Mesendoderm (in vitro differentiated cells): ENCODE measurements around the gene ARHGAP10.

Experiments
- DNase-seq: peaks from one replicate; pipeline ENCODE4 v3.0.0; 2013
- H2AK5ac ChIP-seq: 2 replicates; pipeline ENCODE4 v1.6.1; 2013; ENCODE audit warnings: low read length, inconsistent platforms
- H2BK120ac ChIP-seq: 2 replicates; pipeline ENCODE4 v1.6.1; 2013; ENCODE audit warnings: low read depth, mild to moderate bottlenecking, low read length, moderate library complexity, mixed read lengths
- H2BK15ac ChIP-seq: replicated peaks from 2 replicates; pipeline ENCODE4 v1.6.1; 2013; ENCODE audit warnings: low read depth, mild to moderate bottlenecking, moderate library complexity
- H2BK5ac ChIP-seq: 2 replicates; pipeline ENCODE4 v1.6.1; 2013; ENCODE audit warnings: low read length, inconsistent platforms
- H3K18ac ChIP-seq: 2 replicates; pipeline ENCODE4 v1.6.1; 2013; ENCODE audit warnings: mild to moderate bottlenecking, low read length, mixed read lengths
- H3K23ac ChIP-seq: one replicate; pipeline ENCODE4 v1.6.1; 2013; ENCODE audit warnings: low read length
- H3K27ac ChIP-seq: 2 replicates; pipeline ENCODE4 v1.5.1; 2013; ENCODE audit warnings: low read depth, mild to moderate bottlenecking, inconsistent platforms, low read length, moderate library complexity
- H3K27me3 ChIP-seq: 2 replicates; pipeline ENCODE4 v1.6.1; 2013; ENCODE audit warnings: low read length, control low read depth, mild to moderate bottlenecking, inconsistent platforms; ENCODE audit not compliant: insufficient read depth, poor library complexity
- H3K36me3 ChIP-seq: 2 replicates; pipeline ENCODE4 v1.6.1; 2013; ENCODE audit warnings: low read length, inconsistent platforms; ENCODE audit not compliant: control insufficient read depth, insufficient read depth
- H3K4ac ChIP-seq: one replicate; pipeline ENCODE4 v1.6.1; 2013; ENCODE audit warnings: low read depth, mild to moderate bottlenecking, low read length, moderate library complexity
- H3K4me1 ChIP-seq: 2 replicates; pipeline ENCODE4 v1.6.1; 2013; ENCODE audit warnings: low read depth, low read length, inconsistent platforms; ENCODE audit not compliant: control insufficient read depth
- H3K4me2 ChIP-seq: 2 replicates; pipeline ENCODE4 v1.6.1; 2013; ENCODE audit warnings: low read length
- H3K4me3 ChIP-seq: 2 replicates; pipeline ENCODE4 v1.5.1; 2013; ENCODE audit warnings: mild to moderate bottlenecking, low read length
- H3K56ac ChIP-seq: one replicate; pipeline ENCODE4 v1.6.1; 2013; ENCODE audit warnings: low read length
- H3K79me1 ChIP-seq: 2 replicates; pipeline ENCODE4 v1.6.1; 2013; ENCODE audit warnings: low read length, inconsistent platforms
- H3K79me2 ChIP-seq: 2 replicates; pipeline ENCODE4 v1.6.1; 2013; ENCODE audit warnings: mild to moderate bottlenecking, low read length; ENCODE audit not compliant: control insufficient read depth, insufficient read depth
- H3K9ac ChIP-seq: 2 replicates; pipeline ENCODE4 v1.6.1; 2013; ENCODE audit warnings: low read length, inconsistent platforms
- H4K5ac ChIP-seq: one replicate; pipeline ENCODE4 v1.6.1; 2013; ENCODE audit warnings: low read length
- H4K8ac ChIP-seq: one replicate; pipeline ENCODE4 v1.6.1; 2013; ENCODE audit warnings: low read depth, mild to moderate bottlenecking, control low read depth, low read length, moderate library complexity
- WGBS: extraction: QIAGEN DNeasy Blood & Tissue Kit; methylation state at CpG from one replicate; pipeline ENCODE4 v1.1.7; 2013; ENCODE audit warnings: low lambda C conversion rate, missing lambda C conversion rate; ENCODE audit not compliant: insufficient coverage; ENCODE audit errors: extremely low coverage; 5-methylcytosine and 5-hydroxymethylcytosine counted together

ARHGAP10 gene

DNA sequence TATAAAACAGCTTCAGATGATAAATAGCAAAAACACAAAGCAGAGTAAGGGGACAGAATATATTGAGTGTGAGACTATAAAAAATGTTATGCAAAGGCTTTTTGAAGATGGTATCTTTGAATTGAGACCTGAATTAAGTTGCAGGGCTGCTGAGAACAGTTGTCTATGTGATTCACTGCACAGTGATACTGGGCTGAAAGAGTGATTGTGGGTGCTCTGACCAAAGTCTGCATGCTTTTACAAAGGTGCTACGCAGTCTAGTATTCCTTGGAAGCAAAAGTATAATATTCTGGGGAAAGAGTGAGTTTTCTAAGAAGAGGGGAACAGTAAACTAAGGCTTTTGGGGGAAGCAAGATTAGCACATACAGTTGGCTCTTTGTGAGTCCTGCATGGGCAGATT, 234.0 kb downstream of the ARHGAP10 start:
- Histone ChIP-seq H3K27me3 (no peaks in the 10 kb centered on the region), H3K36me3 (no peaks in the 10 kb centered on the region), H3K79me1 (no peaks in the 10 kb centered on the region), H3K4me3 (no peak overlapping the region), H3K4me2 (no peak overlapping the region), H2BK5ac (no peak overlapping the region), H3K4ac (no peak overlapping the region), H2BK15ac (no peak overlapping the region), H3K4me1 (peaks cover 8% of the 10 kb centered on the region), H3K23ac (no peak overlapping the region), H3K18ac (no peak overlapping the region), H3K27ac (no peak overlapping the region), H2BK120ac (no peak overlapping the region), H4K8ac (no peak overlapping the region), H3K56ac (no peak overlapping the region), H3K79me2 (no peaks in the 10 kb centered on the region), H4K5ac (no peak overlapping the region), H3K9ac (no peak overlapping the region), H2AK5ac (no peak overlapping the region)
- DNase-seq: no peak
- WGBS: no CpG with 5 or more reads among the region's 1 CpG

DNA sequence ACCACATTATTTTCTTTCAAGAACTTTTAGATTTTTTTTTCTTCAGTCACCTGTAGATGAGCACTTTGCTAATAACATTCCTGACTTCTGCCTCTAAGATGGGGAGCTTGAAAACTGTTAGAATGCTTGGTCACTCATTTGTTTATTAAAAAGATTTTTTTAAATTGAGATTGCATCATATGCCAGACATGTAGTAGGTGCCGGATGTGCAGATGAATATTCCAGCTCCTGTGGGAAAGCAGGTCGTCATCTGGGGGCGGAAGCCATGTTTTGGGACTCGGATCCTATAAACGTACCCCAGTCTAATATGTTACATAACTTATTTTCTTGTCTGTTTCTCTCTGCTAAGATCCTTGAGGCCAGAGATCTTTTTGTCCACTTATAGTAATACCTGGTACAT, 236.8 kb downstream of the ARHGAP10 start:
- Histone ChIP-seq H3K18ac (no peak overlapping the region), H3K23ac (no peak overlapping the region), H4K5ac (no peak overlapping the region), H3K27me3 (no peaks in the 10 kb centered on the region), H3K79me2 (no peaks in the 10 kb centered on the region), H3K4me3 (no peak overlapping the region), H3K79me1 (no peaks in the 10 kb centered on the region), H3K27ac (no peak overlapping the region), H4K8ac (no peak overlapping the region), H3K4me1 (peaks cover 6% of the 10 kb centered on the region), H3K9ac (no peak overlapping the region), H3K4ac (no peak overlapping the region), H2AK5ac (no peak overlapping the region), H2BK5ac (no peak overlapping the region), H3K4me2 (no peak overlapping the region), H3K56ac (no peak overlapping the region), H2BK15ac (no peak overlapping the region), H2BK120ac (no peak overlapping the region), H3K36me3 (no peaks in the 10 kb centered on the region)
- no CpG with 5 or more reads among the region's 5 CpGs for WGBS
- DNase-seq: no peak

DNA sequence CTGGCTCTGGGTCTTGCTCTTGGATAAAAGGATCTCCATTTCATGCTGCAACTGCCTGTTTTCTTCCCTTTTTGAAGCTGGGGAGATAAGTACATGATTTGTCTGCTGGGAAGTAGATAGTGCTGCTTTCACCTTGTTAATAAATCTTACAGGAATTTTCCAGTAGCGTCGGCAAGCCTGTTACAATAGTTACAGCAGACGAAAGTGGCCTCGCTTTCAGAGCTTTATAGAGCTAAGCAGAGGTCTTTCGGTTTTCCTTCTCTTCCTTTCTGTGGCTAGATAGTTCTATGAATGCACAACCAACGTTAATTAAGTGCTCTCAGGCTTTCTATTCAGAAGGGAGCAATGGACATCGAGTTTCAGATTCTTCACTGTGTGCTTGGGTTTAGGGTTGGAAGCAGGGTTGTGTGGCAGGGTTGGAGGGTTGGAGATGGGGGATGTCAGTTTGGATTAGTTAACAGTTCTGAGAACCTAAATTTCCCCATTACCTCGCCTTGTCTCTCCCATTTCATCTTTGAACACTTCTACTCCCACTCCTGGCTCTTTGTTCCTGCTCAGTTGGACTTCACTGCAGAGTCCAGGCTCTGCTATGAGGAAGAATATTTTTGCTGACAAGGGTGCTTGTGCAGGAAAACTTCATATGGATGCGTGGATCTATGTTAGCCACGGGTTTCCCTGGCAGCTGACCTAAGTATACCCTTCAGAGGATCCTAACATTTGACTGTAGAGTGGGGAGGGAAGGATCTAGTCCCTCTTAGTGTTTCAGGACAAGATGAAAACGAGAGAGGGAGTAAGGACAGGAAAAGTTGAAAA, 237.9 kb downstream of the ARHGAP10 start:
- Histone ChIP-seq H3K4ac (no peak overlapping the region), H3K79me2 (no peaks in the 10 kb centered on the region), H3K79me1 (no peaks in the 10 kb centered on the region), H3K4me1 (peaks cover 6% of the 10 kb centered on the region), H3K23ac (peak overlapping the region; percentile 89), H2BK120ac (no peak overlapping the region), H3K18ac (no peak overlapping the region), H4K5ac (no peak overlapping the region), H3K27me3 (no peaks in the 10 kb centered on the region), H3K4me3 (no peak overlapping the region), H3K4me2 (no peak overlapping the region), H2BK5ac (no peak overlapping the region), H3K56ac (peak overlapping the region; percentile 34), H3K36me3 (no peaks in the 10 kb centered on the region), H2BK15ac (no peak overlapping the region), H4K8ac (no peak overlapping the region), H3K9ac (no peak overlapping the region), H2AK5ac (no peak overlapping the region), H3K27ac (no peak overlapping the region)
- no peak for DNase-seq
- WGBS: no CpG with 5 or more reads among the region's 11 CpGs

DNA sequence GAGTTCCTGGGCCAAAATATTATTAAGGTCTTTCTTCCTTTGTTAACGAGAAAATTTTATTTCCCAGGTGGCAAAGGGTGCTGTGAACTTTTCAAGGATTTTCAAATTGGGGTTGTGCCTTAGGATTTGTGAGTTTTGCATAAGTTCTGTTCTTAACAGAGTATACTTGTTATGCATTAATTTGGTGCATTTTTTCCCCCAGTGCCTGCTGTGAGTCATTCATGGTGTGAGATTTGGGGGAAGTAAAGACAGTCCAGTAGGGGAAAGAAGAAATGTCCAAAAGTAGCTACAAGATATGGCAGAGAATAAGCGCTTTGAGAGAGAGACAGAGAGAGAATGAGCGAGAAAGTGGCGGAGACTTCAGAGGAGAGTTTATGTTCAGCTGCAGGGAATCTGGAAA, 239.2 kb downstream of the ARHGAP10 start:
- Histone ChIP-seq H3K23ac (no peak overlapping the region), H3K4me2 (no peak overlapping the region), H4K8ac (no peak overlapping the region), H2BK5ac (no peak overlapping the region), H3K27me3 (no peaks in the 10 kb centered on the region), H3K4me3 (no peak overlapping the region), H3K56ac (no peak overlapping the region), H3K36me3 (no peaks in the 10 kb centered on the region), H2BK15ac (no peak overlapping the region), H3K4ac (no peak overlapping the region), H2AK5ac (no peak overlapping the region), H3K79me1 (no peaks in the 10 kb centered on the region), H3K79me2 (no peaks in the 10 kb centered on the region), H4K5ac (no peak overlapping the region), H3K4me1 (peaks cover 6% of the 10 kb centered on the region), H2BK120ac (no peak overlapping the region), H3K9ac (no peak overlapping the region), H3K18ac (no peak overlapping the region), H3K27ac (no peak overlapping the region)
- no CpG with 5 or more reads among the region's 4 CpGs for WGBS
- DNase-seq: no peak

DNA sequence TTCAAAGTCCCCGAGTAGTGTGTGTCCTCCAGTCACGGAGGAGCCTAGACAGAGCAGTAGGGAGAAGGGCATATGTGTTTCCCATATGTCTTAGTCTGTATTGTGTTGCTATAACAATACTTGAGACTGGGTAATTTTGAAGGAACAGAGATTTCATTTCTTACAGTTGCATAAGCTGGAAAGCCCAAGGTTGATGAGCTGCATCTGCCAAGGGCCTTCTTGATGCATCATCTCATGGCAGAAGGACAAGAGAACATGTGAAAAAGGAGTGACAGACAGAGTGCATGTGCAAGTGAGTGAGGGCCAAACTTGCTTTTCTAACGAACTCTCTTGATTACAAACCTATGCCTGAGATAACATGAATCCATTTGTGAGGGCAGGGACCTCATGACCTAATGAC, 243.4 kb downstream of the ARHGAP10 start:
- Histone ChIP-seq H3K4me3 (no peak overlapping the region), H3K4me2 (no peak overlapping the region), H2BK120ac (no peak overlapping the region), H3K23ac (no peak overlapping the region), H2BK5ac (no peak overlapping the region), H3K56ac (no peak overlapping the region), H2AK5ac (no peak overlapping the region), H3K18ac (no peak overlapping the region), H4K8ac (no peak overlapping the region), H3K4ac (no peak overlapping the region), H3K36me3 (no peaks in the 10 kb centered on the region), H3K79me1 (no peaks in the 10 kb centered on the region), H3K4me1 (no peaks in the 10 kb centered on the region), H3K9ac (no peak overlapping the region), H2BK15ac (no peak overlapping the region), H4K5ac (no peak overlapping the region), H3K27me3 (no peaks in the 10 kb centered on the region), H3K27ac (no peak overlapping the region), H3K79me2 (no peaks in the 10 kb centered on the region)
- no peak for DNase-seq
- no CpG with 5 or more reads among the region's 3 CpGs for WGBS
